ENCODE measurements around the gene LRRN4. TPM values are rescaled to one million over a fixed set of nuclear protein-coding genes. Genes with fewer than 3 reads are reported as not detected.
"Not testable (repeated sequence)": the region's sequence is repeated elsewhere in the genome, so short reads cannot be mapped to it uniquely, and the experiment has no call there.

LRRN4 gene
- total RNA-seq, 1 experiment from 2014 or later = not detected

- Mint-ChIP-seq H3K9me3 (ENCODE audit: unreplicated experiment) (no peaks in the 10 kb centered on the region), H3K36me3 (ENCODE audit: insufficient read depth, unreplicated experiment) (peaks cover 91% of the 10 kb centered on the region), H3K4me3 (ENCODE audit: unreplicated experiment) (no peak overlapping the region), H3K27me3 (ENCODE audit: insufficient read depth, unreplicated experiment) (no peaks in the 10 kb centered on the region), H3K27ac (ENCODE audit: low read depth, unreplicated experiment) (no peak overlapping the region), H3K4me1 (ENCODE audit: insufficient read depth, unreplicated experiment) (peaks cover 6% of the 10 kb centered on the region)
- no TSS peak for BruUV-seq (replicated peaks)
- TF ChIP-seq, protein P1, sequence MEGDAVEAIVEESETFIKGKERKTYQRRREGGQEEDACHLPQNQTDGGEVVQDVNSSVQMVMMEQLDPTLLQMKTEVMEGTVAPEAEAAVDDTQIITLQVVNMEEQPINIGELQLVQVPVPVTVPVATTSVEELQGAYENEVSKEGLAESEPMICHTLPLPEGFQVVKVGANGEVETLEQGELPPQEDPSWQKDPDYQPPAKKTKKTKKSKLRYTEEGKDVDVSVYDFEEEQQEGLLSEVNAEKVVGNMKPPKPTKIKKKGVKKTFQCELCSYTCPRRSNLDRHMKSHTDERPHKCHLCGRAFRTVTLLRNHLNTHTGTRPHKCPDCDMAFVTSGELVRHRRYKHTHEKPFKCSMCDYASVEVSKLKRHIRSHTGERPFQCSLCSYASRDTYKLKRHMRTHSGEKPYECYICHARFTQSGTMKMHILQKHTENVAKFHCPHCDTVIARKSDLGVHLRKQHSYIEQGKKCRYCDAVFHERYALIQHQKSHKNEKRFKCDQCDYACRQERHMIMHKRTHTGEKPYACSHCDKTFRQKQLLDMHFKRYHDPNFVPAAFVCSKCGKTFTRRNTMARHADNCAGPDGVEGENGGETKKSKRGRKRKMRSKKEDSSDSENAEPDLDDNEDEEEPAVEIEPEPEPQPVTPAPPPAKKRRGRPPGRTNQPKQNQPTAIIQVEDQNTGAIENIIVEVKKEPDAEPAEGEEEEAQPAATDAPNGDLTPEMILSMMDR (IDR thresholded peaks at IDR 0.05; ENCODE audit: unreplicated experiment) = no peak
- no peak for DNase-seq (ENCODE audit: unreplicated experiment)
- ChIA-PET CTCF (interaction anchor here (0.9 kb wide), 1 partner anchor 28 kb away, joined by 3 read pairs; no protein-coding TSS in a partner anchor), POLR2A (interaction anchor here (1.4 kb wide), 1 partner anchor 13 kb away, joined by 4 read pairs; no protein-coding TSS in a partner anchor)
- intact Hi-C loops (cut with micrococcal nuclease) = no loop called here
Observed at GRCh38 chr20:6036213-6036612, 17.6 kb downstream of the LRRN4 start.

DNA sequence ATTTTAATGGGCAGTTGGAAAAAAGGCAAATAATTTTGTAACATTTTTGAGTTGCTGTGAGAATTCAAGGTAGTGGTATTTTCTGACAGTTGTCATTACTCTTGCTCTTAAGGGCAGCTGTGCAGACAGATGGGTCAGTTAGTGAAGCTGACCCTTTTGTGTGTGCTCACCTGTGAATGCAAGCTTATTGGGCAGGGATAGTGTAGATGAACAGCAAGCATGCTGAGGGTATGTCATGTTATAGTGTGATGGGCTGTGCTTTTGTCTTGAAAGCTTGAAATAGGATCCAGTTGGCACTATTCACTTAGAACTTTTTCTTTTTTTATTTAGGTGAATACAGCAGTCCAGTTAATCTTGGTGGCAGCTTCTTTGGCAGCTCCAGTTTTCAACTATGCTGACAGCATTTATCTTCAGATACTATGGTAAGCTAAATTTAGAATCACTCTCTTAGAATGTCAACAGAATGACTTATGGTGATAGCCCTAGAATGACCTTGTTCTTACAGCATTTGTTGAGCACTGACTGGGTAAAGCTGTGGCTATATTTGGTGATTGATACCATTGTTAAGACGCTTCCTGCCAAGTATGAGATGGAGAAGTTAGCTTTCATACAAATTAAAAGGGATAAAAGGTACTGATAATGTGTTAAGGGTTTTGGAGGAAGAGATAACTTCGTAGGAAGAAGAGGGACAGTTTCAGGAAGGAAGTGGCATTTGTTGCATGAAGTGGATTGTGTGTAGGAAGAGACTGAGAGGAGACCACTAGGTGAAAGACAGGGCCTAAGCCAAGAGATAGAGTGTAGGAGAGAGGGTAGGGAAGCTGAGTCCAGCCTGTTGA is 19.5 kb downstream of the LRRN4 start:
- no TSS peak for BruUV-seq (replicated peaks)
- ChIA-PET POLR2A (interaction anchor here (0.6 to 1.6 kb wide), 4 partner anchors 9 to 50 kb away, joined by 3 to 6 read pairs (median 4); no protein-coding TSS in a partner anchor), CTCF (interaction anchor here (0.6 to 2.3 kb wide), 9 partner anchors 9 to 761 kb away, joined by 3 to 10 read pairs (median 5); no protein-coding TSS in a partner anchor)
- Mint-ChIP-seq H3K9me3 (ENCODE audit: unreplicated experiment) (no peaks in the 10 kb centered on the region), H3K36me3 (ENCODE audit: insufficient read depth, unreplicated experiment) (peaks cover 73% of the 10 kb centered on the region), H3K27me3 (ENCODE audit: insufficient read depth, unreplicated experiment) (no peaks in the 10 kb centered on the region), H3K4me1 (ENCODE audit: insufficient read depth, unreplicated experiment) (peaks cover 9% of the 10 kb centered on the region), H3K4me3 (ENCODE audit: unreplicated experiment) (no peak overlapping the region), H3K27ac (ENCODE audit: low read depth, unreplicated experiment) (peak overlapping the region; percentile 30)
- TF ChIP-seq, protein P1 (IDR thresholded peaks at IDR 0.05; ENCODE audit: unreplicated experiment) = no peak
- intact Hi-C loops (cut with micrococcal nuclease) = no loop called here
- DNase-seq (ENCODE audit: unreplicated experiment) = no peak

GRCh38 chr20:6032907-6033306 is 21.0 kb downstream of the LRRN4 start:
- Mint-ChIP-seq H3K4me1 (ENCODE audit: insufficient read depth, unreplicated experiment) (peaks cover 21% of the 10 kb centered on the region), H3K36me3 (ENCODE audit: insufficient read depth, unreplicated experiment) (peaks cover 68% of the 10 kb centered on the region)
- intact Hi-C loops (cut with micrococcal nuclease); H3K9me3 Mint-ChIP-seq (ENCODE audit: unreplicated experiment); DNase-seq (ENCODE audit: unreplicated experiment); H3K27ac Mint-ChIP-seq (ENCODE audit: low read depth, unreplicated experiment); BruUV-seq (replicated peaks); H3K4me3 Mint-ChIP-seq (ENCODE audit: unreplicated experiment); H3K27me3 Mint-ChIP-seq (ENCODE audit: insufficient read depth, unreplicated experiment): not testable (repeated sequence)
- ChIA-PET POLR2A (interaction anchor here (1.0 to 1.8 kb wide), 4 partner anchors 10 to 43 kb away, joined by 3 to 7 read pairs (median 4); partner anchors contain the start of gene LRRN4), CTCF (interaction anchor here (0.6 to 1.8 kb wide), 2 partner anchors 124 to 504 kb away, joined by 6 to 7 read pairs; no protein-coding TSS in a partner anchor)

DNA sequence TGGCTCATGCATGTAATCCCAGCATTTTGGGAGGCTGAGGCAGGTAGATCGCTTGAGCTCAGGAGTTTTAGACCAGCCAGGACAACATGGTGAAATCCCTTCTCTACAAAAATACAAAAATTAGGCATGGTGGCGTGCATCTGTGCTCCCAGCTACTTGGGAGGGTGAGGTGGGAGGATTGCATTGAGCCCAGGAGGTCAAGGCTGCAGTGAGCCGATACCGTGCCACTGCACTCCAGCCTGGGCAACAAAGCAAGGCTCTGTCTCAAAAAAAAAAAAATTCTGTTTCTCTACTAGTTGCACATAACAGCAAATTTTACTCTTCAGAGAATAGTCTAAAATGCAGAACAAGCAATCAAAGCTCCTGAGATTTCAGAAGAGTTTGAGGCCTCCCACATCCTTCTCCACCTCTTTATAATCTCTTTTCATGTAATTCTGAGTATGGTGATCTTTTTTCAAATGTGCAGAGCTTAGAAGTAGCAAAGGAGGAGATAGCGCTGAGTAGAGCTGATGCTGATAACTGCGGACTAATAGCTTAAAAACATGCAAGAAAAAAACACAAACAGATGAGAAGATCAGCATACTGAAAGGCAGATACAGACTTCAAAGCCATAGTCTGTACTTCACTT is 23.3 kb downstream of the LRRN4 start:
- Mint-ChIP-seq H3K9me3 (ENCODE audit: unreplicated experiment) (no peaks in the 10 kb centered on the region), H3K27me3 (ENCODE audit: insufficient read depth, unreplicated experiment) (no peaks in the 10 kb centered on the region), H3K4me3 (ENCODE audit: unreplicated experiment) (no peak overlapping the region), H3K36me3 (ENCODE audit: insufficient read depth, unreplicated experiment) (peaks cover 56% of the 10 kb centered on the region), H3K27ac (ENCODE audit: low read depth, unreplicated experiment) (peak overlapping the region; percentile 17), H3K4me1 (ENCODE audit: insufficient read depth, unreplicated experiment) (peaks cover 29% of the 10 kb centered on the region)
- ChIA-PET POLR2A (interaction anchor here (0.6 to 0.9 kb wide), 3 partner anchors 10 to 92 kb away, joined by 3 to 6 read pairs (median 5); no protein-coding TSS in a partner anchor), CTCF (interaction anchor here (0.6 to 1.4 kb wide), 5 partner anchors 9 to 502 kb away, joined by 3 to 9 read pairs (median 4); no protein-coding TSS in a partner anchor)
- no TSS peak for BruUV-seq (replicated peaks)
- DNase-seq (ENCODE audit: unreplicated experiment) = no peak
- intact Hi-C loops (cut with micrococcal nuclease) = no loop called here
- TF ChIP-seq, protein P1 (IDR thresholded peaks at IDR 0.05; ENCODE audit: unreplicated experiment) = no peak

All from MCF 10A (cell line).